WTC11 (cell line): Measurements from ENCODE around the gene HSF5. TPM values are rescaled to one million over a fixed set of nuclear protein-coding genes. Genes with fewer than 3 reads are reported as not detected.

Experiments used
- ATAC-seq: fragments of 200-7000 bp; cut with Tn5 transposase; 2 replicates; pipeline ENCODE4 v1.10.0; 2021; ENCODE audit warnings: mild to moderate bottlenecking, moderate library complexity
- CTCF ChIA-PET: fragments of 300-600 bp; sonication (Branson Sonifier 250); formaldehyde crosslinking; loops from one replicate; lab custom pipeline; 2021; ENCODE audit warnings: antibody characterized with exemption; lab: Charles Lee
- POLR2A ChIA-PET: fragments of 350-600 bp; sonication (Branson Sonifier 250); formaldehyde crosslinking; loops from one replicate; lab custom pipeline; 2021; ENCODE audit warnings: antibody characterized with exemption; lab: Charles Lee
- DNase-seq: peaks from one replicate; pipeline ENCODE4 v3.0.0; 2021; ENCODE audit warnings: low spot score
- H3K27ac Mint-ChIP-seq: 2 replicates; pipeline ENCODE4 v1.8.0; 2021; ENCODE audit warnings: mixed read lengths
- H3K27me3 Mint-ChIP-seq: 2 replicates; pipeline ENCODE4 v1.8.0; 2021; ENCODE audit warnings: low read depth, mild to moderate bottlenecking, moderate library complexity, mixed read lengths
- H3K36me3 Mint-ChIP-seq: 2 replicates; pipeline ENCODE4 v1.8.0; 2021; ENCODE audit warnings: mixed read lengths
- H3K4me1 Mint-ChIP-seq: 2 replicates; pipeline ENCODE4 v1.8.0; 2022; ENCODE audit warnings: mixed read lengths
- H3K4me3 Mint-ChIP-seq: 2 replicates; pipeline ENCODE4 v1.8.0; 2021; ENCODE audit warnings: mild to moderate bottlenecking, moderate library complexity, mixed read lengths
- H3K9me3 Mint-ChIP-seq: 2 replicates; pipeline ENCODE4 v1.8.0; 2021; ENCODE audit warnings: mixed read lengths
- FOXK1 ChIP-seq: sonication (generic); formaldehyde crosslinking; IDR thresholded peaks from 2 replicates; pipeline ENCODE4 v1.8.0; 2022; ENCODE audit warnings: mild to moderate bottlenecking, moderate library complexity, missing genetic modification reagents
- HMGXB4 ChIP-seq: sonication (generic); formaldehyde crosslinking; IDR thresholded peaks from 2 replicates; pipeline ENCODE4 v1.8.1; 2023; ENCODE audit warnings: mild to moderate bottlenecking, moderate library complexity, missing genetic modification reagents
- IRF1 ChIP-seq: sonication (generic); formaldehyde crosslinking; IDR thresholded peaks from 2 replicates; pipeline ENCODE4 v1.8.0; 2023; ENCODE audit warnings: missing genetic modification reagents
- JAZF1 ChIP-seq: fragments of 250-450 bp; sonication (Bioruptor Pico); IDR thresholded peaks from 2 replicates; pipeline ENCODE4 v1.9.0; 2021; ENCODE audit warnings: moderate library complexity, mild to moderate bottlenecking, inconsistent platforms
- MLX ChIP-seq: sonication (generic); formaldehyde crosslinking; IDR thresholded peaks from 2 replicates; pipeline ENCODE4 v1.8.1; 2023; ENCODE audit warnings: mild to moderate bottlenecking, missing genetic modification reagents, moderate library complexity
- MYBL2 ChIP-seq: sonication (generic); formaldehyde crosslinking; IDR thresholded peaks from 2 replicates; pipeline ENCODE4 v1.8.1; 2023; ENCODE audit warnings: mild to moderate bottlenecking, moderate library complexity, missing genetic modification reagents
- SMAD4 ChIP-seq: sonication (generic); formaldehyde crosslinking; IDR thresholded peaks from 2 replicates; pipeline ENCODE4 v1.8.0; 2022; ENCODE audit warnings: mild to moderate bottlenecking, missing genetic modification reagents
- SOX15 ChIP-seq: fragments of 250-450 bp; sonication (Bioruptor Pico); IDR thresholded peaks from 2 replicates; pipeline ENCODE4 v1.9.0; 2021; ENCODE audit warnings: mild to moderate bottlenecking
- TEAD1 ChIP-seq: sonication (generic); formaldehyde crosslinking; IDR thresholded peaks from 2 replicates; pipeline ENCODE4 v1.8.0; 2022; ENCODE audit warnings: mild to moderate bottlenecking, missing genetic modification reagents
- TEAD4 ChIP-seq: sonication (generic); formaldehyde crosslinking; IDR thresholded peaks from 2 replicates; pipeline ENCODE4 v1.8.0; 2022; ENCODE audit warnings: mild to moderate bottlenecking, missing genetic modification reagents
- ZBTB43 ChIP-seq: sonication (generic); formaldehyde crosslinking; IDR thresholded peaks from 2 replicates; pipeline ENCODE4 v1.8.1; 2023; ENCODE audit warnings: mild to moderate bottlenecking, missing genetic modification reagents
- ZMAT4 ChIP-seq: fragments of 250-450 bp; sonication (Bioruptor Pico); IDR thresholded peaks from 2 replicates; pipeline ENCODE4 v1.9.0; 2021; ENCODE audit warnings: mild to moderate bottlenecking
- ZNF423 ChIP-seq: fragments of 250-450 bp; sonication (Bioruptor Pico); IDR thresholded peaks from 2 replicates; pipeline ENCODE4 v2.1.2; 2022; ENCODE audit warnings: mild to moderate bottlenecking, moderate library complexity
- ZSCAN18 ChIP-seq: fragments of 250-450 bp; sonication (Bioruptor Pico); IDR thresholded peaks from 2 replicates; pipeline ENCODE4 v2.1.2; 2022; ENCODE audit warnings: mild to moderate bottlenecking, moderate library complexity
- total RNA-seq: library from RNA; stranded (reverse); gene quantifications from 3 replicates; pipeline ENCODE4 v1.2.3, GENCODE V29; 2021

HSF5 gene
- total RNA-seq, 1 experiment from 2014 or later = 0.09 TPM

- ATAC-seq = peak; percentile 86
- POLR2A ChIA-PET = no interaction called here
- TF ChIP-seq FOXK1 (CRISPR knock-in tag) = no peak
- Mint-ChIP-seq H3K4me1 (peaks cover 48% of the 10 kb centered on the region), H3K36me3 (no peaks in the 10 kb centered on the region), H3K27me3 (peaks cover 82% of the 10 kb centered on the region), H3K27ac (peak overlapping the region; percentile 42; the same call in 1 of the 2 replicates), H3K4me3 (peak overlapping the region; percentile 24; the same call in 1 of the 2 replicates), H3K9me3 (no peaks in the 10 kb centered on the region)
- DNase-seq = no peak
- CTCF ChIA-PET = interaction anchor here (0.9 kb wide), 1 partner anchor 14 kb away, joined by 5 read pairs; the partner anchor contains the start of gene RNF43
Measured at GRCh38 chr17:58403311-58403710, 84.9 kb downstream of the HSF5 start.

GRCh38 chr17:58402679-58403078 lies 85.5 kb downstream of the HSF5 start:
- no peak for TF ChIP-seq HMGXB4 (CRISPR knock-in tag)
- 0 out of 2 replicates have a peak, but pooled peaks have one; percentile 13 for TF ChIP-seq TEAD4
- no peaks in the 10 kb centered on the region for H3K9me3 Mint-ChIP-seq
- DNase-seq (peak; percentile 26), ATAC-seq (peak; percentile 82)
- no peak overlapping the region for H3K27ac Mint-ChIP-seq
- H3K36me3 Mint-ChIP-seq = no peaks in the 10 kb centered on the region
- ChIA-PET POLR2A (interaction anchor here (0.5 kb wide), 1 partner anchor 47 kb away, joined by 4 read pairs; no protein-coding TSS in a partner anchor), CTCF (interaction anchor here (0.9 kb wide), 1 partner anchor 15 kb away, joined by 3 read pairs; no protein-coding TSS in a partner anchor)
- H3K4me1 Mint-ChIP-seq = peaks cover 51% of the 10 kb centered on the region
- peaks cover 86% of the 10 kb centered on the region for H3K27me3 Mint-ChIP-seq
- no peak overlapping the region for H3K4me3 Mint-ChIP-seq

GRCh38 chr17:58402047-58402446 lies 86.2 kb downstream of the HSF5 start:
- no peak overlapping the region for H3K4me3 Mint-ChIP-seq
- H3K27me3 Mint-ChIP-seq = peaks cover 93% of the 10 kb centered on the region
- no peaks in the 10 kb centered on the region for H3K9me3 Mint-ChIP-seq
- ChIA-PET POLR2A (no interaction called here), CTCF (interaction anchor here (0.9 kb wide), 1 partner anchor 16 kb away, joined by 3 read pairs; no protein-coding TSS in a partner anchor)
- peaks cover 51% of the 10 kb centered on the region for H3K4me1 Mint-ChIP-seq
- ATAC-seq (no peak), DNase-seq (no peak)
- H3K36me3 Mint-ChIP-seq = no peaks in the 10 kb centered on the region
- no peak overlapping the region for H3K27ac Mint-ChIP-seq
- no peak for TF ChIP-seq ZSCAN18 (CRISPR knock-in tag)
- TF ChIP-seq MLX (CRISPR knock-in tag) = no peak
- TF ChIP-seq SMAD4 (CRISPR knock-in tag) = no peak
- no peak for TF ChIP-seq ZMAT4 (CRISPR knock-in tag)
- TF ChIP-seq SOX15 (CRISPR knock-in tag) = no peak
- no peak for TF ChIP-seq JAZF1 (CRISPR knock-in tag)
- no peak for TF ChIP-seq MYBL2 (CRISPR knock-in tag)
- no peak for TF ChIP-seq ZNF423 (CRISPR knock-in tag)
- TF ChIP-seq IRF1 (CRISPR knock-in tag) = no peak
- TF ChIP-seq TEAD1 (CRISPR knock-in tag) = no peak
- TF ChIP-seq ZBTB43 = no peak
- no peak for TF ChIP-seq FOXK1 (CRISPR knock-in tag)
- TF ChIP-seq, all 79 proteins: peak for 0
